NK-92 treated with Interleukin-12 subunit alpha and Interleukin-12 subunit beta, amount 100 ng/mL, for 24 hours (cell line): Measurements from ENCODE around the gene IGF1R.

Experiments
- DNase-seq: peaks from one replicate; lab custom pipeline; 2025; lab: John Stamatoyannopoulos, UW

IGF1R gene

DNA sequence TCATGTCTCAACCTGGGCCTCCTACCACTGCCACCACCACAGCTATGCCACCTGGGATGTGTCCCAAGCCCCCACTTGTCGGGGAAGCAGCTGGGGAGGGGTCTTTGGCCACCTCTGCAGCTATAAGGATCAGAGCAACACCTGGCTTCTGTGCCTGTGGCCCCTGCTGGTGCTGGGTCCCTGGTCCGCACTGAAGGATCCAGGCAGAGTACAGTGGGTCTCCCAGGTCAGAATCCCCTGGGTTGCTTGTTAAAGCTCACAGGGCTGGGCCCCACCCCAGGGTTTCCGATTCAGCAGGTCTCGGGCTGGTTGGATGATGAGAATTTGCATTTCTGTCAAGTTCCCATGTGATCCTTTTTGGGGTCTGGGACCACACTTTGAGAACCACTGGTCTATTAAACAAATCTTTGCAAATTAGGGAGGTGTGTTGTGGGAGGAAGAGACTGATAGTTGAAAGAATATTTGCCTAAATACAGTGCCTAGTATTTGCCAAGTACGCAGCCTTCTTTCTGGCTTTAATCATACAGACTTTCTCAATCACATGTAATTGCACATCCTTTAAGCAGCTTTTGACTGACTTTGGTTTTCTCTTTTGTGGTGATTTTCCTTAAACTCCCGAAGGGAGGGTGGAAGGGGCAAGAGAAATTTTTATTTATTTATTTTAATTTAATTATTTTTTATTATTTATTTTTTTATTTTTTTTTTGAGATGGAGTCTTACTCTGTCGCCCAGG, 127.3 kb downstream of the IGF1R start:
- no peak for DNase-seq

DNA sequence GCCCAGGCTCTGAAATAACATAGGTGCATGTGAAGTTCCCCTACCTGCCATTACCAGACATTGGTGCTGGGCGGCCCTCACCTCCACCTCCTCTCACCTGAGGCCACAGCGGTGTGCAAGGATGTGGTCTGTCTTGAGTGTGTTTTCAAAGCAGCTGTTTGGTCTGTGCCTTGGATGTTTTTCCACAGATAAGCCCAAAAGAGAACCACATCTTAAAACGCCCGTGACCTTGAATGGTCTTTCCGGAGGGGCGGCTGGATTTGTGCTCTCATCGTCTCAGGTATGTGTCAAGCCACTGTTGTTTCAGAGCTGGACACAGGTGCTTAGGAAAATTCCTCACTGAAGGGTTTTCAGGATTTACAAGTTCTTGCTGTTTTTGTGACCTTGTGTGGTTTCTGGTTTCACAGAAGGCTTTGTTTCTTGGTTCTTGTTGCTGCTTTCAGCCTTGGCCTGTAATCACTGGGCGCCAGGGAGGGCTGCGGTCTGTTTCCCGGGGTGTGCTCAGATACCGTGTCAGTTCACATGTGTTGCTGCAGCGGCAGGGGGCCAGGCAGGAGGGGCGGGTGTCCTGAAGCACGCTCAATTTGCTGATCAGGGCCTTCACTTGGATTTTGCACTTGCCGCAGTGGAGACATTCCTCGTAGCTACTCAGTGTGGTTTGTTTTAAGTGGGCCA, 128.4 kb downstream of the IGF1R start:
- DNase-seq: peak; percentile 44

DNA sequence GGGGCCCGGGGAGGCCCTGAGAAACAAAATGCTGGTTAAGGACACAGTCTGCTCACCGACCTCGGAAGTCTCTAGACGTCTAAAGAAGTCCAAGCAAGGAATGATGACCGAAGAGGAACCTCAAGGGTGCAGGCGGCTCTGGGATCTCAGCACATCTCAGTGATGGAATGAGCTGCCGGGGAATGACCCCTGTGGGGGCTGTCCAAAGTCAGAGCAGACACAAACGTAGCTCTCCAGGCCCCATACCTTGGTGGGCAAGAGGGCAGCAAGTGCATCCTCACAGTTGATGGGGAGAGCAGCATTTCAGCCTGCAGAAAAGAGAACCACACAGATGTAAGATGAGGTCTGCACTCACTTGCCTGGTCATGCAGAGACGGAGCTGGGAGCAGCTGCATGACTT, 129.1 kb downstream of the IGF1R start:
- DNase-seq: no peak

DNA sequence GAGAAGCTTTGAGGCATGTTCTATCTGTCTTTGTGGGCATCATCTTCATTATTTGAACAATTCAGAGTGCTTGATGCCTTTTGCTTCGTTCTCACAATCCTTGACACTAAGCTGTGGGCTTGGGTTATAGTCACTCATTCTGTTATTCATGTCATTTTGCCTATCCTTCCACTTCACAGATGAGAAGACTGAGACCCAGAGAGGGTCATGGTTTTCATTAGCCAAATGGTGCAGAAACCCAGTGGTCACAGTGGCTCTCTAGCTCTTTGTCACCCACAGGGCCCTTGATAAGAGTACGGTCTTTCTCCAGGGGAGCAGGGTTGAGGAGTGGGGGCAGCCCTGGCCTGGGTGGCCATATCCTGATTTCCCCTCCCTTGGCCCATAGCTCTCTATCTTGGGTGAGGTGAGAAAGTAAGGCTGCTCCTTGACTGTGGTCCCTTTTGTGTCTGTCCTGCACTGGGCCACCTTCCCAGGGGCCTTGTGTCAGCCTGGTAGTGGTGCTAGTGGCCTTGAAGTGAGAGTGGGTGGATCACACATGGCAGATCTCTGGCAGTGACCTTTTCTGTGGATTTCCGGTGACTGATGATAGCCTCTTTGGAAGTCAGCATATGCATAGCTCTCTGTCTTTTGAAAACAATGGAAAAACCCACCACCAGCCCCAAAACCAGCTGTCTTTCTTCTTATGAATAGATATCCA, 130.1 kb downstream of the IGF1R start:
- no peak for DNase-seq

DNA sequence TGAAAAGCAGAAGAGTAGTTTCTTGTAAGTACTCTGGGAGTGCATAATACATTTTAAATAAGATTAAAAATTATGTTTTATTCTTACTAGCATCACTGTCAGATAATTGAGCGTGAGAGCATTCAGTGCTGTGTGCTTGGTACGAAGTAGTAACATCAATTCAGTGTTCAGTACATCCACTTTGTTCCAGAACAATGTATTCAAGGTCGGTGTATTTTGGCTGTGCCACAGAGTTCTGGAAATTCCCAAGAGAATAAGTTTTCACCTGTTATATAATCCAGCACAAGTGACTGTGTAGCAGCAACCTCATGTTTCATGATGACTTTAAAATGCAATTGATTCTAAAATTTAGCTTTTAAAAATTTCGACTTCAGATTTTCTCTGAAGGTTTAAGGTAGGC, 130.6 kb downstream of the IGF1R start:
- DNase-seq: no peak

DNA sequence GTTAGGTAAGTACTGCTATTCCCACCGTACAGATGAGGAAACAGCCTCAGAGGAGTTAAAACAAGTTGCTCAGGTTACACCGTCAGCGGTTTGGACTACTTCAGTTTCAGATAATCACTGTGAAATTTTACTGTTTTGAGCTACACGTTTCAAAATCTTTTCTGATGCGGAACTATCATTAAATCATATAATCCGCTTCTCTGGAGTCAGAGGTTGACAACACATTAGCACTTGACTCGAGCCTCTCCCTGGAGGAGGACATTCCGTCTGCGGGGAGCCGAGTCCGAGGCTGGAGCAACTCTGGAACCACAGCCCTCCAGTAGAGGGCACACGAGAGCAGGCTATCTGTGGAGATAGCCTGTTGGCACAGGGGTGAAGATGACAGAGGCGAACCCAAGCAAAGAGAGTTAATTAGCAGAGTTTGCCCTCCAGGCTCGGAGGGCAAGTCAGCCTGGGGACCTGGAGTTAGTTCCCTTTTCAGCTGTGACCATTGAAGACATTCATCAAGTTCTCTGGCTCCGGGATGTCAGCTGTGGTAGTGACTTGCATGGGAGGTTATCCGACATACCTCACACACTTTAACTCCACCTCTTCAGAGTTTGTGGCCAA, 131.2 kb downstream of the IGF1R start:
- DNase-seq: peak; percentile 67

DNA sequence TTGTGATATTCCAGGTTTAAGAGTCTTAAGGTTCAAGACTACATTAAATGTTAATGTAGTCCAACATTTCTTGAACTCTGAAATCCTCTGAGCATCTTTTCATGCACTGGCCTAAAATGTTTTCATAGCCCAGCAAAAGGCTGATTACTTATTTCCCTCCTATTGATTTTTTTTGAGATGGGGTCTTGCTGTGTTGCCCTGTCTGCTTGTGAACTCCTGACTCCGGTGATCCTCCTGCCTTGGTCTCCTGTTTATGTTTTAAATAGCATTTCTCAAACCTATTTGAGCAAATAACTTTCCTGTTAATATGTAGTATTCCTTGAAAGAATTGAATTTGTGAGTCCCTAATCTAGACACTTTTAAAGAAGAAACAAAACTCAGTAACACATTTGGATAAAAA, 133.5 kb downstream of the IGF1R start:
- DNase-seq: no peak

DNA sequence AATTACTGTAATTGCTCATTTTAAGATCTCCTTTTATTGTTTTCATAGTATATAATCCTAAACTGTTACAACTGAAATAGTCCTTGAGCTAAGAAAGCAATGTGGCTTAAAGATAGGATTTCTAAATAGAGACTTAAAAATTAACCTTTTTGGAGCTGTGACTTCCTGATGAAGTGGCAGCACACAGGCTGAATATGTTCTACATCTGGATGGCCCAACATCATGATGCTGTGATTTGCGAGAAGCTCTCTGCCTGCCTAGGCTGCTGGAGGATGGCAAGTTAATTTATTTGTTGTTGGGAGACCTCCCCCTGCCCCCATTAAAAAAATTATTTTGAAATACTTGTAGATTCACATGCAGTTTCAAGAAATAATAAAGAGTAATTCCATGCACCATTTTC, 134.5 kb downstream of the IGF1R start:
- DNase-seq: no peak

DNA sequence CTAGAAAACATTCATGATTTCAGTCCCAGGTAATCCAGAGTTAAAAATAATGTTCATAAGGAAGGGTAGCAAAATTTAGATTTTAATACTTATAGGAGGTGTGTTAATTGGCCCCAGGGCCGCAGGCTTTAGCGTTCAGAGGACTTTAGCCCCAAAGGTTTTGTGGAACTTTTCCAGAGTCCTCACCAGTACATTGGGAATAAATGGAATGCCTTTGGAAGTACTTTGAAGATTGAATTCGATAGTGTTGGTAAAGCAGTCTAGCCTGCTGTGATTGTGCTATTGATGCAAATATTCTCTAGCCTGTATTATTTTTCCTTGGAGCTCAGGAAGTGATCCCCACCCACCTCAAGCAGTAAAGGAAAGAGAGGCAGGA, 137.1 kb downstream of the IGF1R start:
- no peak for DNase-seq

DNA sequence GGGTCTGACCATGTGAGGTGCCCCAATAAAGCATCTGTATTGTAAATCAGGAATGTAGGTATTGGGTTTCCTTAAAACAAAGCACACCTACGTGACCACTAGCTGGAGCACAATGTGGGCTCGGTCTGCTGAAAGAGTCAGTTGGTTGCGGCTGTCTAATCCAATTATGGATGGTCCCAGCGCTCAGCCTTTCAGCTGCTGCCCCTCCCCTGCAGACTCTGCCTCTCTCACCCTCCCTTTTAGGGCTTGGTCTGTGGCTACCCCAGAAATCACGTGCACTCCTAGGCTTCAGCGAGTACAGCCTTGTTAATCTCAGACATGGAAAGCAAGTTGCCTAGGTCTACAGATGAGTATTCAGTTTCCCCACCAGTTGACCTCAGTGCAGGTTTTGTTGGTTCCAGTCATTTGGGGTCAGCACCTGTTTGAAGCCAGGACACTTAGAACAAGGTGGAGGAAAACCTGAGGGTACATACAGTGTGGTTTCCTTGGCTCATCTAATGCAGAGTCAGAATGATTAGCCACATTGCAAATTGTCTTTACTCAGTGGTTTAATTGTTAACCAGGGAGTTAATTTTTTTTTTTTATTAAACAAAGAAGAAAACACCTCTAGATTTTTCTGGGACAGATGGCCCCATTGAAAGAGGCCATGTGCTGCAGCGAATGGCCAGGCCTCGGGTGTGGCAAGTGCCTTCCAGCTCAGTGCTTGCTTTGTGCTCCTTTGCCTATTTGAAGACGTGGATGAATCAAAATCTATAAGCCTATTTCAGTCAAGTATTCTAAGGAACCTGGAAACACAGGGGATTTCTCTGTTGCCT, 137.7 kb downstream of the IGF1R start:
- DNase-seq: no peak

DNA sequence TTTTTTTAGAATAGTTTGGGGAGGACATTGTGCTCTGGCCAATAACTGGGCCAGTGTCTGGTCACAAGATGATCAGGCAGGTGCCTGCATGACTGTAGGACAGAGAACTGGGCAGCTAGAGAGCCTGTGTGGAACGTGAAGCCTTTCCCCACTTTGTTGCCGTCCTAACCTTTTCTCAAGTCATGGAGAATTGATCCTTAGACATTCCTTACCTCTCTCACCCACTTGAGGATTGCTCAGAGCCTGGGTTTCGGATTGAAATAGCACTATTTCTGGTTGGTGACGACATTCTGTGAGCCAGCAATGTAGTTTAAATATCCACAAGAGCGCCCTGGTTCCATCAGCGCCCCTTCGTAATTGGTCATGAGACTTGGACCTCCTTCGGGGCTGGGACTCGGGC, 138.4 kb downstream of the IGF1R start:
- DNase-seq: no peak

DNA sequence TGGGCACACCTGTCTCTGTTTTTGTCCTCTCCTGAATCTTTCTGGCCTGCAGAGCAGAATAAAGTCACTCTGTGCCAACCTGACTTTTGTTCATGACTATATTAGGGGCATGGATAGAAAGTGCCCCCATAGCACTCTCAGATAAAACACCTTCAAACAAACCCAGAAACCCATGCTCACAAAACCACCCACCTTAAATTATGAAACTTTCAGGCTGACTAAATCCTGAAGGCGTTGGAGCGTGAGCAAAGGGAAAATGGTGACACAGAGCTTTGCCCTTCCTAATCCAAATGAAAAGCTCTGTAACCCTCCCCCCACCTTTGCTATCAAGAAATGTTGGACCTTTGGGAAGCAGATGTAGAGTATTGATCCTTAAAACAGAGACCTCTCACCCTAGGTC, 138.9 kb downstream of the IGF1R start:
- DNase-seq: no peak

DNA sequence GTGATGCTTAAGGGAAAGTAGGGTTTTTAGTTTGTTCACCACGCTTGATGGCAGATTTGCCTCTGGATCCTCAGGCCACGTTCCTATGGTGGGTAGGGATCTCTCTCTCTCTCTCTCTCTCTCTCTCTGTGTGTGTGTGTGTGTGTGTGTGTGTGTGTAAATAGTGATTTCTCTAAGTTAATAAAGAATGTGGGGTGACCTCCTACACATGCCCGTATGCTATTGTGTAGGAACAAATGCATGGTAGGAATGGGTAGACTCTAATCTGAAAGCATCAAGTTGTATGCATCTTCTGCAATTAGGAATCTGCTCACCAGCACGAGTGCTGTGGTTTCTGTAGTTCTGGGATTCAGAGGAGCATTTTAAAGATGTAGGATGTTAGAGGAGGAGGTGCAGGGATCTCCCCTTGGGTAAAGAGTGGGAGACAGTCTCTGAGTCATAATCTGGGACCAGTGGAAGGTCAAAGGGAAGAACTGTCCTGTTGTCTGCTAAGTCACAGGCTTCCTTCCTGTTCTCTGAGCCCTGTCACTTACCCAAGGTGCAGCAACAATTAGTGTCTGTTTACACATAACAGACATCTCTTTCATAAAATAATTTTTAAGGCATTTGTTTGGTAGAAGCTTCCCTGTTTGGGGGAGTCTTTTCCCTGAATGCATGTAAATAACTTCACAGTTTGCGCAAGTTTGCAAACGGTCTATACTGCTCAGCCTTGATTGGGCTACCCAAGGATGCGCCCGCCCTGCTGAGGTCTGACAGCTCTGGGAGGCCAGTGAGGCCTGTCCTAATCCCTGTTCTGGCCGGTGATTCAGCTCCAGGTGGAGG, 139.8 kb downstream of the IGF1R start:
- DNase-seq: no peak

DNA sequence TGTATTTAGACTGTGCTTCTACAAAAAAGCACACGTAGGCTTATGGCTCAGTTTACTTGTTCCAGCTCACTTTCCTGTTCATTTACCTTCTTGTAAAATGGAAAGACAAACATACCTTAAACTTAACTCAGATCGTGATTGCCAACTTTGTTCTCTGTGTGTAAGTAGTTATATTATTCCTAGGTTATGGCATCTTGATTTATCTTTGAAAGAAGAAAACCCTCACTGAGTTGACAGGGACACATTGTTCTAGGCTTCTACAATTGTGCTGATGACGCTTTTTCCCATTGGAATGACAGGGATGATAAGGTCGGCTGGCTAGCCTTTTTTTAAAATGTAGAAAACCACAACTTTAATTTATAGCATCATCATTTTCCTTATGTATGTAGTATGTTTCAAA, 140.7 kb downstream of the IGF1R start:
- DNase-seq: no peak

DNA sequence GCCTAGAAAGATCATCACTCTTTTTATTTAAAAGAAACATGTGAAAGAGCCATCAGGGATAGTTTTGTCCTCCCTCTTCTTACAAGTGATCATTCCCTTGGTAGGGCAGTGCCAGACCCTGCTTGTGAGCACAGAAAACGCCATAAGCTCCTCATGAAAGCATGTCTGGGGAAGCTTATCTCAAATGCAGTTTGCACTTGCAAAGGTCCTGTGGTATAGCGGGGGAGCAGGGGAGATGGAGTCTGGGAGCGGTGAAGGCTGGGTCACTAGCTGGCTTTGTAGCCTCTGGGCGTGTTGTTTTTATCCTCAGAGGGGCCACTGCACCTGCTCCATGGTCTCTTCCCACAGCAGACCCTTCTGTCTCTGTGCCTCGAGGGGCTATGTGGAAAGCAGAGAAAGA, 141.9 kb downstream of the IGF1R start:
- no peak for DNase-seq

DNA sequence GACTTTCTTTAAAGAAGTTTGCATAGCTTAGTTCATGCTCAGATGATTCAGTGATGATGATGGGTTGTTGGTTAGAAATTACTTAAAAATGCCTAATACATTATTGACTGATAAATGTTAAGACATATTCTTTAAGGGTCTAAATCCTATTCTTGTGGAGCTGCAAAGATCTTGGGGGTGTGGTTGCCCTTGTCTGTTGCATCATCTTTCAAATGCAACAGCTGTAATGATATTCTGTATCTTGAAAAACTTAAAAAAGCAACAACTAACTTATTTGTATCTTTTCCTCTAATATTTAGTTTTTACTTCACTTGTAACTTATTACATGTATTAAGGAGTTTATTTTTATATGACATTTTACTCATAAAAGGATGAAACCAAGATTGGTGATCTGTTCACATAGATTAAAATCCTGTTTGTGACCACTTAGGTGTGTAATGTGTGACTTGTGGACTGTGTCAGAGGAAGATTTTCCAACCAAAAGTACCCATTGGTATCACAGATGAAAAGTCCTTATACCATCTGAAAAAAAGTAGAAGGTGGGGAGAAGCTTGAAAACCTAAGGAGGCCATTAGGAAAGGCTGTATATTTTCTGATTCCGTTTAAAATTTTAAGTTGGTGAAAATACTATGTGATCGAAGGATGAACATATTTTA, 142.8 kb downstream of the IGF1R start:
- DNase-seq: no peak

DNA sequence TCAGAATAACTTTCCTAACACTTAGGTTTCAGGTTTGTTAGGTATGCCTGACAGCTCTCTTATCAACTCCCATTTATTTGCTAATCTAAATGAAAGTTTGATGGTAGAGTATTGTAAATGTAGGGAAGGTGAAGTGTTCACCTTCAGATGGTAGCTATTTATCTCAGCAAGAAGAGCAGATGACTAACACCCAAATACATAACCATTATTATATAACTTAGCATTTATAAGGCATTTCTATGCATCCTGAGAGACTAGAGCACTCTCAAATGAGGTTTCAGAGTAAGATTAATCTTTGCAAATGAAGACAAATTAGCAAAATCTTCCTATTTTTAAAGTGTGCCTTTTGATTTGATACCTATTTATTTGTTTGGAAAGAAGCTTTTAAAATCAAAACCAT, 143.8 kb downstream of the IGF1R start:
- DNase-seq: no peak

DNA sequence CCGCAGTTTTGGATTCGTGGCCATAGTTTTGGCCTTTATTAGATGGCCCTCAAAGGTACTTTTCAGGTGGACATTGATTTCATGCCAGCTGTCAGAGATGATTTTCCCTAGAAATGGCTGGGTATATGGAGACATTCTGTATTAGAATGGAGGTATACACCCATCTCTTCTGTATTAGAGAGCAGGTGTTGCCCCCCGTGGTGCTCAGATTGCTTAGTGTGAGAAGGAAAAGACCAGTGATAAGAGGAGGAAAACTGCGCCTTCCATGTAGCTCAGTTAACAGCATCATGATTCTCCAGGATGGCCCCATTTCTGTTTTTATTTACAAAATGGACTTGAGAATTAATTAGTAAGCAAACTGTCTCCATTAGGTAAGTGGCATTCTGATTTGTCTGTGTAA, 145.9 kb downstream of the IGF1R start:
- DNase-seq: no peak

DNA sequence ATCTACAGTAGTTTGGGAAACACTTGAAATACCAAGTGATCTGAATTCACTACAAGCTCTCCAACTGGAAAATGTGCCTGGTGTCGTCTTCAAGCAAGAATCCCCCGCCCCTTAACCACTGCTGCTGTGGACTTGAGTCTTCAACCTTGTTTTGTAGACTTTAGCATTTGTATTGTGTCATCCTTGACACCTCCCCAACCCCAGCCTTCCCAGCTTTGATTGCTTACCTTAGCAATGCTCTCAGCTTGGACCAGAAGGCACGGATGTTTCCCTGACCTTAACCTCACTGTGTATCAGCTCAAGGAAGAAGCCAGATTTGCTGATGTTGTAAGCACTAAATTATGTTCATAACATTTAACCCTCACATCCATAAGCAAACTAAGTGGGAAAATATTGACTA, 146.4 kb downstream of the IGF1R start:
- no peak for DNase-seq

DNA sequence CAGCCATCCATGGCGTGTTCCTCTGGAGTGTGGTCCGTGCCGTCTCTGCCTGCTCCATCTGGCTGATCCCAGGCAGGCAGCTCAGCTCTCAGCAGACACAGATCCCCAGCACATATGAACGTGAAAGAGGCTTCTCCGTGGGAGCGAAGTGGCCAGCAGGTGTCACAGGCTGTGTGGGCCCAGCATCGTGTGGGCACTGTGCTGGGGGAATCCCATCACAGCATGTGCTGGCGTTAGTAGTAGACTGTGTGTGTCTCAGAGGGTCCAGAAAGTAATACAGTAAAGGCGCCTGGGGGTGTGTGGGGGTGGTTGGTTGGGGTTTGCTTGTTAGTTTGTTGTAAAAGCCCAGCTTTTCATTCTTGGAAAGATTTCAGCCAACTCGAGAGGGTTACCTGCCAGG, 147.6 kb downstream of the IGF1R start:
- no peak for DNase-seq
